Pancreas (tissue), 10 donors: ENCODE data around the gene TMPRSS2. TPM values are rescaled to one million over a fixed set of nuclear protein-coding genes. Genes with fewer than 3 reads are reported as not detected.

Experiments used
- ATAC-seq, 4 donors: fragments of 200-7000 bp; cut with Tn5 transposase; one replicate each; pipeline versions ENCODE4 v1.8.0 to v1.9.1; 2020; ENCODE audit warnings: mild to moderate bottlenecking in 4 of 4, moderate library complexity in 4 of 4
- DNase-seq, 6 donors: peaks; one replicate each; pipeline ENCODE4 v3.0.0-alpha.2; 2020
- FAIRE-seq: peaks from 2 replicates; lab custom pipeline; 2012; peaks lifted over from hg19 to GRCh38; lab: Jason Lieb, UNC
- H3K27ac ChIP-seq, 4 donors: fragments of 200-600 bp; sonication (generic); 1 replicate in 3 of 4; 2 replicates in 1 of 4; pipeline versions ENCODE4 v1.5.0 to v1.8.0; 2020
- H3K27me3 ChIP-seq, 4 donors: fragments of 200-600 bp; one replicate each; pipeline ENCODE4 v1.8.0; 2021
- H3K36me3 ChIP-seq, 3 donors: fragments of 200-600 bp; sonication (generic) in 1 of 3; one replicate each; pipeline versions ENCODE4 v1.5.0 to v1.8.0; 2020 to 2021
- H3K4me1 ChIP-seq, 3 donors: fragments of 200-600 bp; one replicate each; pipeline ENCODE4 v1.8.0; 2021
- H3K4me3 ChIP-seq, 4 donors: fragments of 200-600 bp; sonication (generic) in 2 of 4; one replicate each; pipeline versions ENCODE4 v1.5.0 to v1.8.0; 2020 to 2021
- H3K9me3 ChIP-seq, 4 donors: fragments of 200-600 bp; one replicate each; pipeline ENCODE4 v1.8.0; 2021
- WGBS, 2 donors: extraction: QIAGEN DNeasy Blood & Tissue Kit; methylation state at CpG; one replicate each; pipeline ENCODE4 v1.1.7; 2013; 5-methylcytosine and 5-hydroxymethylcytosine counted together
- intact Hi-C, 3 donors: fragments of 100-400 bp; cut with DNase I; formaldehyde crosslinking; loops; one replicate each; pipeline versions ENCODE4 v1.11.1 to v1.14.2; 2022
- polyA plus RNA-seq, 2 donors: library from polyadenylated mRNA; stranded (reverse); fragments of 200-250 nt; gene quantifications; one replicate each; pipeline ENCODE4 v1.2.3, GENCODE V29; 2013
- total RNA-seq, 6 donors: library from RNA; stranded (reverse); fragmentation: NEBNext Ultra II Directional in 4 of 6; extraction: Animal tissue kit (Norgen Biotek cat#: 25700) in 4 of 6; gene quantifications; one replicate each; pipeline versions ENCODE4 v1.2.1 to v1.2.4, GENCODE V29; 2021 to 2023
- TF ChIP-seq, protein P1 (sequence below), 4 donors: fragments of 200-600 bp; sonication (generic) in 3 of 4; IDR thresholded peaks; one replicate each; pipeline versions ENCODE4 v1.5.0 to v1.8.0; 2021; ENCODE audit warnings: antibody characterized with exemption in 4 of 4
- donor health status: healthy with polysubstance abuse.
- donor health status: DM: no; HTN: no; CAD: no; lungs with moderate emphysema.
- donor health status: DM: no; HTN: no; CAD: no.
- donor health status: control.
- donor health status: control.
- donor health status: Bipolar disorder and iron deficiency.
- donor health status: DM: yes; HTN: yes; CAD: no.
- donor health status: DM: no; HTN: no; CAD: no.
- donor health status: DM: no; HTN: no; CAD: no.
- donor health status: DM: yes; HTN: yes; CAD: no.

TMPRSS2 gene
- total and polyA plus RNA-seq, 8 donors = 42.2 to 88.8 (median 69.6) TPM

DNA sequence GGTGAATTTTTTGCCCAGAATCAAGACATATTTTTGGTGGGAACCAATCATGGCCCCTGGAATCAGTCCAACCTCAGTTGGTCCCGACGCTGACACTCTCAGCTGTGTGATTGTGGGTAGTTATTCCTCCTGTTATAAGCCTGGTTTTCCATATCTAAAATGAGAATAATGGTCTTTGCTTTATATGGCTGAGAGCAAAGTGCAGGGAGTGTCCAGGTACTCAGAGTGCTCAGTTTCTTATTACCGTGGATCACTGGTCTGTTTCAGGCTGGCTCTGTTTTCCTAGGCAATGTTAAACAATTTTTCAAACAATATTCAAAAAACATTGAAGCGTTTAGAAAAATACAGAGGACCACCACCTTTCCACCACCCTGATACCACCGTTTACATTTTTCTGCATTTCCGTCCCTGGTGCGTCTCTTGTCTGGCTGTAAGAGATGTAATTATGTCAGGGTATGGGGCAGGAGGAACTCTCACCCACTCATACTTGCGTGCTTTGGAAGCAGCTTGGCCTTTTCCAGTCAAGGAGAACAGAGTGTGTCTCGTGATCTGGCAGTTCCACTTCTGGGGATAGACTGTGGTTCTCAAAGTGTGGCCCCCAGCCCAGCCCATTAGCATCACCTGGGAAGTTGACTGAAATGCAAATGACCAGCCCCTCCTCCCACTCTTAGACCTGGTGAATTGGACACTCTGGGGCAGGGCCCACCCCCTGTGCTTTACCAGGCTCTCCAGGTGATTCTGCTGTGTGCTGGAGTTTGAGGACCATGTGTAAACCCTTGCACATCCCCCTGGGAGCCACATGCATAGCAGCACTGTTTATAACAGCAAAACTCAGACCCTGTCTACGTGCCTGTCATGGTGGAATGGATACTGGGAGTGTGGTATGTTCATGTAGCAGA lies 75.1 kb downstream of the TMPRSS2 start:
- H3K27me3 ChIP-seq = no peaks in the 10 kb centered on the region
- H3K4me1 ChIP-seq = no peaks in the 10 kb centered on the region
- no peak overlapping the region for H3K4me3 ChIP-seq
- TF ChIP-seq, protein P1, sequence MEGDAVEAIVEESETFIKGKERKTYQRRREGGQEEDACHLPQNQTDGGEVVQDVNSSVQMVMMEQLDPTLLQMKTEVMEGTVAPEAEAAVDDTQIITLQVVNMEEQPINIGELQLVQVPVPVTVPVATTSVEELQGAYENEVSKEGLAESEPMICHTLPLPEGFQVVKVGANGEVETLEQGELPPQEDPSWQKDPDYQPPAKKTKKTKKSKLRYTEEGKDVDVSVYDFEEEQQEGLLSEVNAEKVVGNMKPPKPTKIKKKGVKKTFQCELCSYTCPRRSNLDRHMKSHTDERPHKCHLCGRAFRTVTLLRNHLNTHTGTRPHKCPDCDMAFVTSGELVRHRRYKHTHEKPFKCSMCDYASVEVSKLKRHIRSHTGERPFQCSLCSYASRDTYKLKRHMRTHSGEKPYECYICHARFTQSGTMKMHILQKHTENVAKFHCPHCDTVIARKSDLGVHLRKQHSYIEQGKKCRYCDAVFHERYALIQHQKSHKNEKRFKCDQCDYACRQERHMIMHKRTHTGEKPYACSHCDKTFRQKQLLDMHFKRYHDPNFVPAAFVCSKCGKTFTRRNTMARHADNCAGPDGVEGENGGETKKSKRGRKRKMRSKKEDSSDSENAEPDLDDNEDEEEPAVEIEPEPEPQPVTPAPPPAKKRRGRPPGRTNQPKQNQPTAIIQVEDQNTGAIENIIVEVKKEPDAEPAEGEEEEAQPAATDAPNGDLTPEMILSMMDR (IDR thresholded peaks at IDR 0.05) = no peak
- DNase-seq = no peak
- H3K36me3 ChIP-seq = peaks cover 0 to 12% (median 10%) of the 10 kb centered on the region in 3 donors
- intact Hi-C loops = no loop called here
- 95% methylated on average over 10 of the region's 10 CpGs for WGBS, 2 donors
- FAIRE-seq = no peak
- H3K9me3 ChIP-seq = no peaks in the 10 kb centered on the region
- no peak overlapping the region for H3K27ac ChIP-seq
- no peak for ATAC-seq

DNA sequence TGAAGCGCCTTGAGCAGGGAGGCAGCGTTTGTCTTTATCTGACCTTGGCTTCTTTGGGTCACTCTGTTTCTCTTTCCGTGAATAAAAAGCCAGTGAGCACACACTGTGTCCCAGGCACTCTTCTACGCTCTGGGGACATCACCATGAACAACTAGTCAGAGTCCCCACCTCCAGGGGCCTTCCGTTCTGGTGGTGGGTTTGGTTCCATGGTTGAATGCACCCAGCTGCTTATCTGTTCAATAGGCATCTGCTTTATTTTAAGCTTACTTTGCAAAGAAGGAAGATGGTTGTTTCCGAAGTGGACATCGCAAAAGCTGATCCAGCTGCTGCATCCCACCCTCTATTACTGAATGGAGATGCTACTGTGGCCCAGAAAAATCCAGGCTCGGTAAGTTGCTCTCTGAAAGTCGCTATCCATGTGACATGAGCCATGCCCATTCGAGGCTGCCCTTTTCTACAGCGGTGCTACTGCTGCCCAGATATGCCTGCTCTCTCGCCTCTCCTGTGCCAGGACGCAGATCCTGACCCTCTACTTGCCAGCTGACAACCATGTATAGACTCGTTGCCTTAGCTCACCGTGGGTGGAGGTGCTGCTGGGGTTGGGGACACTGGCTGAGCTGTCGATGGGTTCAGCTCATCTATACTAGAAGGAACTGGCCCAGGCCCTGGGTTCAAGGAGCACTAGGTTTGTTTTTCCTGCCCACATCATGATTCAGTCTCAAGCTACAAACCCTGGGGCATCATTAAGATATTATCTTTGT lies 76.0 kb downstream of the TMPRSS2 start:
- ATAC-seq (no peak), DNase-seq (no peak), FAIRE-seq (no peak)
- TF ChIP-seq, protein P1 (IDR thresholded peaks at IDR 0.05) = no peak
- intact Hi-C loops = no loop called here
- H3K4me3 ChIP-seq = no peak overlapping the region
- peaks cover 0 to 10% (median 10%) of the 10 kb centered on the region in 3 donors for H3K36me3 ChIP-seq
- WGBS, 2 donors = 90 to 93% methylated on average over 16 of the region's 16 CpGs
- H3K27ac ChIP-seq = no peak overlapping the region
- H3K9me3 ChIP-seq = no peaks in the 10 kb centered on the region
- no peaks in the 10 kb centered on the region for H3K4me1 ChIP-seq
- no peaks in the 10 kb centered on the region for H3K27me3 ChIP-seq

DNA sequence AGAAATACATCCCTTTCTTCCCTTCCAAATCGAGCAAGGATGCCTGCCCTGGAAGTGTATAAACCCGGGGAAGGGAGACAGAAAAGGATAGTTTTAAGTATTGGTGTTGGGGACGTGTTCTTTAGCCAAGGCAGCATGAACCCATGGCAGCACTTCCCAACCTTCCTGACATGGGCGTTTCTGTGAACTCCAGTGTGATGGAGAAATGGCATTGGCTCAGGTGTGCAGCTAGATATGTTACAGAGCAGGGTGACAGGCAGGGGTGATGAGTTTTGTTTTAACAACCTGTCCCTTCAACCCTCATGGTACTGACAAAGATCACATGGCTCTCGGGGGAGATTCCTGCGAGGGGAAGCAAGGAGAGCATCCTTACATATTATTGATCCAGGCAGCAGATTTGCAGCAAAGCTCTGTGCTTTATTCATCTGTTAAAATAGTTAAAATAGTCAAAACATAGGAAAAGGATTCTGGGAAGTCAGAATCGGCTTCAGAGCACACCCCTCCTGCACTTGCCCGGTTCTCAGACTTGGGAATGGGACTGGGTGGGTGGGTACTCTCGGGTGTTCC lies 78.0 kb downstream of the TMPRSS2 start:
- H3K27me3 ChIP-seq = no peaks in the 10 kb centered on the region
- ATAC-seq (no peak), FAIRE-seq (no peak), DNase-seq (no peak)
- H3K4me3 ChIP-seq = no peak overlapping the region
- no peak overlapping the region for H3K27ac ChIP-seq
- TF ChIP-seq, protein P1 (IDR thresholded peaks at IDR 0.05) = no peak
- H3K9me3 ChIP-seq = no peaks in the 10 kb centered on the region
- WGBS, 2 donors = 73 to 80% methylated on average over 9 of the region's 9 CpGs
- H3K36me3 ChIP-seq = peaks cover 0 to 10% (median 0%) of the 10 kb centered on the region in 3 donors
- intact Hi-C loops = no loop called here
- no peaks in the 10 kb centered on the region for H3K4me1 ChIP-seq

DNA sequence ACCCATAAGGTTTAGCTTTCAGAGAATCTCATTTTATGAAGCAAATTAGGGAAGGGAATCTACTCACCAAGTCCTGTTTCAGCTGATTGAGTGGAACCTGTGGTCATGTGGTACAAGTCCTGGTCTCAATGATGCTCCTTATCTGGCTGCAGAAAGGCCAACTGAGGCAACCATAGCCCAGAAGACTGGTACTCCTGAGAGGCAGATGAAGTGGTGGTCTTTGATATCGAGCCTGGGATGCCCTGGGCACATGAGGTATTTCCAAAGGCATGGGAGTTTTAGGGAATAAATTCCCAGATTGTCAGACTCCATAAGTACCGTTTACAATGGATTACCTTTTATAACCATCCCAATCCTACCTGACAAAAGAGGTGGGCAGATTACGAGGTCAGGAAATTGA lies 78.7 kb downstream of the TMPRSS2 start:
- Histone ChIP-seq H3K4me3 (no peak overlapping the region), H3K4me1 (no peaks in the 10 kb centered on the region), H3K27ac (no peak overlapping the region), H3K9me3 (no peaks in the 10 kb centered on the region), H3K27me3 (no peaks in the 10 kb centered on the region), H3K36me3 (peaks cover 0 to 10% (median 0%) of the 10 kb centered on the region in 3 donors)
- FAIRE-seq = no peak
- ATAC-seq = no peak
- 93 to 95% methylated on average over 3 of the region's 3 CpGs for WGBS, 2 donors
- intact Hi-C loops = no loop called here
- TF ChIP-seq, protein P1 (IDR thresholded peaks at IDR 0.05) = no peak
- no peak for DNase-seq
